DMS53 (cell line): ENCODE results near the gene PTPN14.
"Not testable (repeated sequence)": the region's sequence is repeated elsewhere in the genome, so short reads cannot be mapped to it uniquely, and the experiment has no call there.

Experiments
- DNase-seq: peaks from one replicate; lab custom pipeline; 2025; lab: John Stamatoyannopoulos, UW

Gene PTPN14

GRCh38 chr1:214397497-214397896 is 153.9 kb downstream of the PTPN14 start:
- peak; percentile 79 for DNase-seq

- no peak for DNase-seq
These were observed 155.1 kb downstream of the PTPN14 start for GRCh38 chr1:214396330-214396729.

GRCh38 chr1:214394569-214394968 is 156.8 kb downstream of the PTPN14 start:
- DNase-seq = not testable (repeated sequence)

GRCh38 chr1:214393086-214393485 is 158.3 kb downstream of the PTPN14 start:
- no peak for DNase-seq

DNA sequence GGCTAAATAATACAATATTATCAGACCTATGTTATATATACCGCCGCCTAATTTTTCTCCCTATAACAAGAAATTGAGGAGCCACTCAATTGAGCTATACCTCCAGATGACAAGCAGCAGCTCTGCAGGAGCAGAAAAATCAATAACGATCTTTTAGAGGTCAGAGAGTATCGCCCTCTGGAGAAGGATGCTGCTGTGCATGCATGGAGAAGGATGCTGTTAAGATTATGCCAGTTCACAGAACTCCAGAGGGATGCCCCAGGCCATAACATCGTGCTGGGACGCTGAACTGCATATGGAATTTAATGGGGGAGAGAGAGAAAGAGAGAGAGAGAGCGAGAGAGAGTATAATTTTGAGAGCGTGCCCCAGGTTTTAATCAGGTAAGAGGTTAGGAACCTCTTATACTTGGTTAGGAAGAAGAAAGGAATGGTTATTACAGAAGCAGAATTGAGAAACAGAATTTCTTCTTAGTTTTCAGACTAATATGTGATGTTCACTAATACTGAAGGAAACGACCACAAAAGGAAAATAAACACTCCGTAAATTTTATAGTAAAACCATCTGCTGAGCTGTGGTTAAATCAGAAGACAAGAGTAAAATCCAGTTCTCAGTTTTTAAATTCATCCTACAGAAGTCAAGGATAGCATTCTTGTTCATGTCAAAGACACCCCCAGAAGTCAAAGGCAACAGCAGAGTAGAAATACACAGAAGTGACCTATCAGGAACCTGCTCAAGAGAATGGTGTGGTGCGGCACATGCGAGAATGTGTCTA is 159.3 kb downstream of the PTPN14 start:
- DNase-seq = no peak

DNA sequence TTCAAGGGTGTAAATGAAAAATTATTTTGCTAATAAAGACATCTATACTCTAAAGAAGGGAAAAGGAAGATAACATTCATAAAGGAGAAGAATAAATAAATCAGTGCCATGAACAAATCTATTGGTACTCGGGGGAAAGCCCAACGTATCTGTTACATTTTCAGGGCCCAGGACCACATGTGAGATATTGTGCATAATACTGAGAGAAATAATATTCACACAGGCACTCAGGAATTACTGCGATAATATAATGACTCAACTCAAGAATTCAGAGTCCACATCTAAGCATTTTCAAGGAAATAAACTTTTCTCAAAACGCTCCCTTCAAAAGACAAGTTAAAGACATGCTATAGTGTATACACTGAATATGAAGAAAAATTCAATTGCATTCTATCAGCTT is 161.7 kb downstream of the PTPN14 start:
- DNase-seq = no peak

DNA sequence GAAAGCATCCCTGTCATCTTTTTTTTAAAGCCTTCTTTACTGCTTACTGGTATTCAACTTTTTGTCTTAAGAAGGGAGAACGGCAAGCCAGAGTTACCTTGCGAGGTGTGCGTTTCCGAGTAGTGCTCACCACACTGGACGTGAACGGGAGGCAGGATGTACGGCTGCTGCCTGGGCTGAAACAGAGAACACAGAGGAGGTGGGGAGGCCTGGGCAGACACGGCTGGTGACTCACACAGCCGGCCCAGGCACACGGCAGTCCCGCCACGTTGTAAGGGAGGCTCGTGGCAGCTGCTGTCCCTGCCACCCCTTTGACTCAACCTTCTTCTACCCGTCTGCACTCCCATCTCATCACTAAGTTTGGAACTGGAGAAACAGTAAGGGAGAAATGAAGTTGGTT is 164.7 kb downstream of the PTPN14 start:
- no peak for DNase-seq

GRCh38 chr1:214386333-214386732 is 165.1 kb downstream of the PTPN14 start:
- no peak for DNase-seq

DNA sequence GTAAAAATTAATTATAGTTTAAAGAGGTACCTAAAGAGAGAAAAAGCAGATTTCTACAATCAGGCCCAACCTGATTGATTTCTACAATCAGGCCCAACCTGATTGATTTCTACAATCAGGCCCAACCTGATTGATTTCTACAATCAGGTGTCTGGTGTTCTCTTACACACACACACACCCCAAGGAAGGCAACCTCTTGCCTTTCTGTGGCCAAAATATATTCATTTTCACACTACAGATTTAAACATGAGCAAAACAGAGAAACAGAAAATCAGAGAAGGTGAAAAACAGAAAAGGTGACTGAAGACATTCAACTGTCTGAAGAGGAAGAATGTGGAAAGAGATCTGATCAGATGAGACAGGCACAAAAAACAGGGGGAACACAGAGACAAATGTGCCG is 166.0 kb downstream of the PTPN14 start:
- DNase-seq = no peak

- no peak for DNase-seq
These were observed 166.9 kb downstream of the PTPN14 start for GRCh38 chr1:214384373-214385079.

- DNase-seq = no peak
These were observed 167.7 kb downstream of the PTPN14 start for GRCh38 chr1:214383381-214384372.

GRCh38 chr1:214380986-214381695 is 170.3 kb downstream of the PTPN14 start:
- no peak for DNase-seq

GRCh38 chr1:214380396-214380795 is 171.0 kb downstream of the PTPN14 start:
- no peak for DNase-seq

DNA sequence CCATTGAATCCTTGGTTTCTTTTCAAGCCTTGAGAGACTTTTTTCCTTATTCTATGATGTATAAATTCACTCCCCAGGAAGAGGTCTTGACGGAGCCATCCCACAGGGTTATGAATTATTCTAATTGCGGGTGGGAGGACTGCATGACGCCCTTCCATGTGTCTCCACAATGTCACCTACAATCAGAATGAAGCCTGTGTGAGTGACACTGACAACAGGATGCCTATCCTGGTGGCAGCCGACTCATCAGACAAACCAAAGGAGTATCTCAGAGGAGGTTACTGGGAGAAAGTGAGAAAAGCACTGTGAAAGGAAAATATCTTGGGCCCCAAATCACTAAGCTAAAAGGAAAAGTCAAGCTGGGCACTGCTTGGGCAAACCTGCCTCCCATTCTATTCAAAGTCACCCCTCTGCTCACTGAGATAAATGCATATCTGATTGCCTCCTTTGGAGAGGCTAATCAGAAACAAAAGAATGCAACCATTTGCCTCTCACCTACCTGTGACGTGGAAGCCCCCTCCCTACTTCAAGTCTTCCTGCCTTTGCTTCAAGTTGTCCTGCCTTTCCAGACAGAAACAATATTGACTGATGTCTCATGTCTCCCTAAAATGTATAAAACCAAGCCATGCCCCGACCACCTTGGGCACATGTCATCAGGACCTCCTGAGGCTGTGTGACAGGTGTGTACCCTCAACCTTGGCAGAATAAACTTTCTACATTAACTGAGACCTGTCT is 172.0 kb downstream of the PTPN14 start:
- DNase-seq = no peak

DNA sequence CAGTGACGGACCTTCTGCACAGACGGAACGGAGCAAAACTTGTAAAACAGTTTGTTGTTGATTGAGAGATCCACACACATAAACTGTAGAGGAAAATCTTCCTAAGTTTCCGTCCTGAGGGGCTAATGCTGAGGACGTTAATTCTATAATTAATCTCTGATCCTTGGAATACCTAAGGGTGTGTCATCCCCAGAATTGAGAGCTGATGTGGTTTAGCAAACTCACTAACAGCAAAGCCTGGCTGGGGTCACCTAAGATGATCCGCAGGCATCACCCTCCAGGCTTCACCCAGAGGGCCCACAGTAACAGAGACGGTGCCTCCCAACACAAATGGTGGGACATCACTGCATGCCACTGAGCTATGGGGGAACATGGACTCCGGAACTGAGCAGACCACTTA is 172.9 kb downstream of the PTPN14 start:
- DNase-seq = no peak

GRCh38 chr1:214377886-214378285 is 173.5 kb downstream of the PTPN14 start:
- no peak for DNase-seq

- no peak for DNase-seq
These were observed 173.9 kb downstream of the PTPN14 start for GRCh38 chr1:214377485-214377884.

- no peak for DNase-seq
These were observed 179.3 kb downstream of the PTPN14 start for GRCh38 chr1:214372092-214372491.

- no peak for DNase-seq
These were observed 180.8 kb downstream of the PTPN14 start for GRCh38 chr1:214370615-214371014.

DNA sequence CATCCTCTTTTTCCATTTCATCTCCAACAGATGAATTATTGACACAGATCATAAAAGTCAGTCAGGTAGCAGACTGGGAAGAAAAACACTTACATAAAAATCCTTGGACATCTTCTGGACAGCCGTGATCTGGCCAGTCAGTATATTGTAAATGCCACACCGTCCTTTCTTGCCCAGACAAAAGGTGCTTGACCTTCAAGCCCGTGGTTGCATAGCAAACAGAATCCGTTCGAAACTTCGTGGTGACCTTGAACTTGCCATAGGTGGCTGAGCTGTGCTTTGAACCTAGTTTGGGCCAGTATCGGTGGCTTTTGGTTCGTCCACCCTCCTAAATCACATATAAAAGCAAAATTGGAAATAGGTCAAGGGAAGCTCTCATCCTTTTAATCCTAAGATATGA is 182.0 kb downstream of the PTPN14 start:
- DNase-seq = no peak

- no peak for DNase-seq
These were observed 183.6 kb downstream of the PTPN14 start for GRCh38 chr1:214367841-214368240.
